Fibroblast of skin of left biceps (primary cell): ENCODE results near the gene HS6ST3.

Source experiments
- DNase-seq, 2 experiments: peaks; one replicate each; pipeline ENCODE4 v3.0.0-alpha.2; 2013; ENCODE audit warnings: low read depth in 2 of 2

The HS6ST3 gene

GRCh38 chr13:96834626-96835025 lies 744.7 kb downstream of the HS6ST3 start:
- DNase-seq: no peak

DNA sequence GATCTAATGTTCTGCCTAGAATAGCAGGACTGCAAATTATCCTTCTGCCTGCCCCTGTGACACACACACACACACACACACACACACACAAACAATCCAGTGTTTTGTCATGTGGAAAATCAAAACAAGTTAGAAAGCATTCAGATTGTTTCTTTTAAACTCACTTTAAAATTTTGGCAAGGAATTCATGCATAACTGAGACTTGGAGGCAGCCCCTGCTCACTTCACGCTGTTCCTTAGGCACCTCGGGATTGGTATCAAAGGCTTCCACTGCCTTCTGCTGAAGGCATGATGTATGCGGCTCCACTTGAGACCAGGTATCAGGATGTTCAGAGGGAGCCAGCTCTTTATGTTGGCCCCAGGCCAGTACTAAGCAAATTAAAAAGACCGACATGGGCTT lies 745.6 kb downstream of the HS6ST3 start:
- no peak for DNase-seq

DNA sequence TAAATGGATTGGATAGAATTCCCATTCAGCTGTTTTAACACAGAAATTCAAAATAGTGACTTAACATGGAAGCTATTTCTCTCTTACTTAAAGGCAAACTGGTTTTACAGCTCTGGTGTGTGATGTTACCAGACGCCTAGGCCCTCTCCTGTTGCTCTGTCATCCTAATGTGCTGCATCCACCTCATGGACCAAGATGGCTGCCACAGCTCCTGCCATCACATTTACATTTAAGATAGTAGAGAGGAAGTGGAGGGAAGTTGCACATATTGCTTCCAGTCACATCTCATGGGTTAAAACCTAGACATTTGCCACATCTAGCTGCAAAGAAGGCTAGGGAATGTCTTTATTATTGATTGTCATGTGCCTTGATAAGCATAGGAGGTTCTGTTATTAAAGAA lies 746.8 kb downstream of the HS6ST3 start:
- DNase-seq: no peak

GRCh38 chr13:96837809-96838208 lies 747.9 kb downstream of the HS6ST3 start:
- no peak for DNase-seq

- DNase-seq: no peak
Observed at GRCh38 chr13:96844195-96844594, 754.3 kb downstream of the HS6ST3 start.

- no peak for DNase-seq
Observed at GRCh38 chr13:96844616-96845015, 754.7 kb downstream of the HS6ST3 start.

DNA sequence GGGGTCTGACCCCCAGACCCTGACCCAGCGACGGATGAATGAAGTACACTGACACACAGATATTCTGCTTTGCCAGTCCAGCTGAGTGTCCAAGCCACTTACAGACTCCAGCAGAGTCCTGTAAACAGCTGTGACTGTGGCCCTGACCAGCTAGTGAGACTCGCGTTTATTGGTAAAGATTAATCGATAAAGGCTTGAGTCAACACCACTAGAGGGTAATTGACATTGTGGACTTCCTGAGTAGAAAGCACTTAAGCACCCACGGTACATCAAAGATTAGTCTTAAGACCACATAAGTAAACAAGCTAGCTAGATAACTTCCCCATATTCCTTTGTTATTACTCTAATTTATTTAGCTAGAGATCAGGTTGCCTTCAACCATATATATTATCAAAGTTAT lies 758.4 kb downstream of the HS6ST3 start:
- no peak for DNase-seq

DNA sequence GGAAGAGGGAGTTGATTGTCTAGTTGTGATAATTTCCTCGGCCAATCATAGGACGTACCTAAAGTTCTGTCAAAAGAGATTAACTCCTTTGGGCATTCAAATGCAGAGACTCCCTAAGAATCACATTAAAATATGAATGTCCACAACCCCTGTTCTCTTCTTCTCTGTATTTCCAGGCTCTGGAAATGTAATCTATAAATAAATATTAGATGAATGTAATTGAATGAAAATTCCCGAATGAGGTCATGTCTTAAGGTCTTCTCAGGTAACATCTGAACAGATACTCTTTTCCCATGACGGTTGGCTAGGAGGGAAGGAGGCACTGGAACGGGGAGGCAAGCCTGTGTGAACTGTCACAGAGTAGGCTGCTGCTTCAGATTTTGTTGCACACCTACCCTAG lies 759.2 kb downstream of the HS6ST3 start:
- no peak for DNase-seq

DNA sequence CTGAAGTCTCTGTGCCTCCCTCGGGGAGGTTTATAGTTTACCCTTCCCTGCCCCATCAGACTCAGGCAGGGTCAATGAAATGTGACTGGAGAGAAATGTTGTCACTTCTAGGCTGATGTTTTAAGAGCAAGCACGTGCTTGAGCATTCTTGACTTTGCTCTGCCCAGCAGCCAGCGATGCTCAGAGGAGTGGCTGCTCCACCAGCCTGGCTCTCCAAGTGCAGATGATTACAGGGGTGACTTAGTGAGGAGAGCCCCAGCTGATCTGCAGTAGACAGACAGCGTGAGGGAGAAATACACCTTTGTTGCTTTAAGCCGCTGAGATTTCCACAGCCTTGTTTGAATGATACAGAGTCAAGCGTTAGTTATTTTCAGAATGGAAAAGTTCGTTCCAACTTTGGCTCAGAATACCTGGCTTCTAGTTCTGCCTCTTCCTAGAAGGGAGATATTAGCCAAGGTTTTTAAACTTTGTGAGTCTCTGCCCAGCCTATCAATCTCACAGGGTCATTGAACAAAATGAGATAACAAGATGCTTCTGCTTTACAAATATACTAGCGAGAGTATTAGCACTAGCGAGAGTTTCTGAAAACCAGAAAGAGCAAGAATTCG lies 760.7 kb downstream of the HS6ST3 start:
- no peak for DNase-seq

DNA sequence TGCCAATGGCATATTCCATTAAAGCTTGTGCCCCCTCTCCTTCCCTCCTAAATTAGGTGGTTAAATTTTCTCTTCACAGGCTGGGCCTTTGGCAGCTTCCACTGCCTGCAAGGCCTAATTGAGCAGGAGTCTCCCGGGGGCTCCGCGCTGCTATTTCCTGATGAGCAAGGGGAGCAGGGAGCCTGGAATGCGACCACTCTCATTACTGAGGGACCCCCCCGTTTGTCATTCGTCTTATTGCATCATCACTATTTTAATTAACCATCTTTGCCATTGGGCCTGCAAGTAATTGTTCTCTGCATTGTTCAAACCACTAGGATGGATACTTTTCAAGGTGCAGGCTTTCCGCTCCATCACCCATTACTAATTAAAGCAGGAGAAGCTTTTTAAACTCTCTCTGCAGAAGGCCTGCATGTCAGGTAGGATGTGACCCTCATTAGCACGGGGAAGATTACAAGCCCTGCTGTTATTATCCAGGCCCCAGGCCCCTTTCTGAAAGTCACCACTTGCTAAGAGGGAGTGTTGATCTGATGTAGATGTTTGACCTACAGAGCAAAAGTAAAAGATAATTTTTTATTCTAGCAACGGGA lies 762.0 kb downstream of the HS6ST3 start:
- DNase-seq: no peak

- no peak for DNase-seq
Observed at GRCh38 chr13:96858133-96858826, 768.4 kb downstream of the HS6ST3 start.

GRCh38 chr13:96860882-96861281 lies 771.0 kb downstream of the HS6ST3 start:
- no peak for DNase-seq

DNA sequence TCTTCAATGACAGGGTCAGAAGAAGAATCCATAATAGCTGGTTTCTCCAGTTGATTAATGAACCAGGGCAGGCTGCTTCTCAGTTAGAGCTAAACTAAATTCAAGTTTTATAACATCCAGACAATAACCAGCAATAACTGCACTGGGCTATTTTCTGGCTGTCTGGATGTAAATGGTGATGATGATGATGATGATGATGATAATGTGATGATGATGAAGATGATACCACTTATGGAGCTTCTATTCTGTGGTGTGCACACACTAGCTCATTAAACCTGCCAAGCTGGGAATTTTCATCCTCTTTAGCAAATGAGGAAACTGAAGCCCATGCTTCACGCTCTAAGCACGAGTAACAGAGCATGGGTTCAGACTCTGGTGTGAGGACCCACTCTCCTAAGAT lies 772.2 kb downstream of the HS6ST3 start:
- no peak for DNase-seq

GRCh38 chr13:96862999-96863398 lies 773.1 kb downstream of the HS6ST3 start:
- no peak for DNase-seq

DNA sequence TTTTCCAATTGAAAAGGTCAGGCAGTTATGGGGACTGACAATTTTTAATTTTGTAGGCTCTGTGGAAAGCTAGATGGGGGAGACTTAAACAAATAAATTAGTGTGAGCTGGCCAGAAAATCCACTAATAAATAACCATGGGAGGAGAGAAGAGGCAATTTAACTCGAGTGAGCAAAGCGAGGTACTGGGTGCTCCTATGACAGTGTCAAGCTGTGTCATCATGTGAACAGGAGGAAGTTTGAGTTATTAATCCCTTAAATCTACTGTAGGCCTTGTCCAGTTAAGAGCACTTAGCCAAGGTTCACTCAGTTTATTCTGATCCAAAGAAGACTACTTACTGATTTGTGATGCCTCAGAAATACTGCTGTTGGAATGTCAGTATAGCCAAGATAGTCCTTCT lies 781.6 kb downstream of the HS6ST3 start:
- no peak for DNase-seq

- DNase-seq: no peak
Observed at GRCh38 chr13:96880419-96880818, 790.5 kb downstream of the HS6ST3 start.
